ENCODE data around the gene GCN1.

DNA sequence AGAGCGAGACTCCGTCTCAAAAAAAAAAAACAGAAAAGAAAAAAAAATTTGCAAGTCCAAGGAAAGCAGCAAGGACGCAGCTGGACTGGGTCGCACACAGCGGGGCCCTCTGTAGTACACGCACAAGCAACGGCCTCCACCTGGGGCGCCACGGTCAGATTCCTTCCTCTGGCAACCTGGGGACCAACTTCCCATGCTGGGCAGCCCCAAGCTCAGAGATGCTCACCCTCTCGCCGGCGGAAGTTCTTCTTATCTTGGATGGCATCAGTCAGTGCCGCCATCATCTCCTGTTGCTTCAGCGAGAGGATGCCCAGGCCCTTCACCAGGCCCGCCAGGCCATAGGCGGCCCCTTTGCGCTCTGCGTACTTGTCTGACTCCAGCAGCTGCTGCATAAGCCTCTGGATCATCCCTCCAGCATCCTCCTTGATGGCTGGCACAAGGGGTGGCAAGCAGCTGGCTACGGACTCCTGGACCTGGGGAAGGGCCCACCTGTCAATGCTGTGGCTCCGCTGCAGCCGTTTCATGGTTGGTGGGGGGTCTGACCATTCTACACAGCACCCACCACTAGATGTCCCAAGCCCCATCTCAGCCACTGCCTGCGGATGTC, 43.5 kb downstream of the GCN1 start:
- no peak for TF ChIP-seq POLR2A (IDR thresholded peaks at IDR 0.05)
- TF ChIP-seq CTCF (IDR thresholded peaks at IDR 0.05) = no peak

Measured in body of pancreas (tissue), 4 donors.